Fibroblast of upper back skin (primary cell): ENCODE data around the gene SPEM3.

Source experiments
- DNase-seq: peaks from one replicate; pipeline ENCODE4 v3.0.0-alpha.2; 2013

The SPEM3 gene

DNA sequence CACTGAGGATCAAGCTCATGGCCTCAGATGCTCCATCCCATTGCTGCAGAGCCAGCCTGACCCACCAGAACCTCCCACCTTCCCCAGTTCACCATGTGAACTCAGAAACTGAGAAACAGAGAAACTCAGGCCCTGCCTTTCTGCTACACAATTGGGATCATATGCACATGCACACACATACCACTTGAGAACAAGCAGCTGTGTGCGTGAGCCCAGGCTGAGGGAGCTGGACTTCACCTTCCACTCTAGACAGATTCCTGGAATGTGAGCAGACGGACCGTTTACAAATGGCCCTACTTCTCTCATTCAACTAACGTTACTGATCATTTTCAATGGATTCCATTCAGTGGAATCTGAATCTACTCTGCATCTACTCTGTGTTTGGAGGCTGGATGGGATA lies 5.0 kb upstream of the SPEM3 start:
- DNase-seq: no peak

DNA sequence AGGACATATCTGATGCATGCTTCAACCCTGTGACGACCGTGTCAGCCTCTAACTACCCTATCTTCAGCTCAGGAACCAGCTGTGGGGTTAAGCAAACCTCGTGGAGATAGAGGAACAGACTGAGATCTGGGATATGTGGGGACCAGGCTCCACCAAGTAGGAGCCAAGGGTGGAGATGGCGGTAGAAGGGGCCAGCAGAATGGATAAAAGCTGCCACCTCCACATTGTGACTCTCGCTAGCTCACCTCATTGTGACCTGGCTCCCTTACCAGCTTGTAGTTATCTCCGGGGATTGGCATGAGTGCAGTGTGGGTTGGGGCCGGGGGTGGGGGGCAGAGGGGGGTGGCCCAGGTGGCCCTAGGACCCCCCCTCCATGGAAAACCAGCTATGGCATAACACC lies 3.3 kb upstream of the SPEM3 start, which contains the start of gene SPEM2:
Gene SPEM2, plus strand, starts transcription at position 301 of the 400 bp plus-strand sequence. Its CDS starts 73 bp downstream, at position 374.
- DNase-seq: no peak

DNA sequence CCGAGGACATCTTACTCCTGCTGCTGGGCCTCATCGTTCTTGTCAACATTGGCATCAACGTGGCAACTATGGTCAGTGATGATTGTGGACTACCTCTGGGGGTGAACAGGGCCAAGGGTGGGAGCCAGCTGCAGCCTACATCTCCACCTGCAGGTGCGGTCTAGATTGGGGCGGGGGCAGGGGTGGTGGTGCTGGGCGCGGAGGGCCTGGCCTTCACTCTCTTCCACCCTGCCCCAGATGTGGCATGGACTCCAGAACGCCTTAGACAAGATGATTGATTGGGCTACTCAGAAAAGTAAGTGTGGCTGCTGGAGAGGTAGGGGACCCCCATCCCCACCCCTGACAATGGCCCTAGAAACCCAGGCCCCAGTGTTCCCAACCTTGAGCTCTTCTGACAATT lies 2.9 kb upstream of the SPEM3 start:
- DNase-seq: no peak

- DNase-seq: no peak
These were observed 2.3 kb upstream of the SPEM3 start for GRCh38 chr17:7426203-7426863.

- no peak for DNase-seq
These were observed 1.7 kb upstream of the SPEM3 start for GRCh38 chr17:7426896-7427489.

- no peak for DNase-seq
These were observed 1.1 kb upstream of the SPEM3 start for GRCh38 chr17:7427549-7427948.

DNA sequence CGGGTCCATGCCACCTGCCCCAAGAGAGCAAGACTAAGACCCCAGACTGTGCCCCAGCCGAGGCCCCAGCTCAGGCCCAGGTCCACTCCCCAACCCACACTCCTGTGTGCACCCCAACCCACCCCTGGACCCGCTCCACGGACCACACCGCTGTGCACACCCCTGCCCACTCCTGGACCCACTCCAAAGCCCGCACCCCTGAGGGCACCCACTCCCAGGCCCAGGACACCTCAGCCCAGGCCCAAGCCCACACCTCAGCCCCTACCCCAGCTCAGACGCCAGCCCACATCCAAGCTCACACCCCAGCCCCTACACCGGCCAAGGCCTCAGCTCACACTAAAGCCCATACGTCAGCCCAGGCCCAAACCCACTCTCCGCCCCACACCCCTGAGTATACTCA lies 1.1 kb downstream of the SPEM3 start:
- no peak for DNase-seq

GRCh38 chr17:7431231-7431630 lies 2.6 kb downstream of the SPEM3 start:
- peak; percentile 28 for DNase-seq

- no peak for DNase-seq
These were observed 3.6 kb downstream of the SPEM3 start for GRCh38 chr17:7432296-7432695.

GRCh38 chr17:7435676-7436555 lies 7.3 kb downstream of the SPEM3 start:
- no peak for DNase-seq

- DNase-seq: peak; percentile 62
These were observed 8.1 kb downstream of the SPEM3 start for GRCh38 chr17:7436556-7437368.

GRCh38 chr17:7437369-7437863 lies 8.8 kb downstream of the SPEM3 start:
- DNase-seq: no peak

DNA sequence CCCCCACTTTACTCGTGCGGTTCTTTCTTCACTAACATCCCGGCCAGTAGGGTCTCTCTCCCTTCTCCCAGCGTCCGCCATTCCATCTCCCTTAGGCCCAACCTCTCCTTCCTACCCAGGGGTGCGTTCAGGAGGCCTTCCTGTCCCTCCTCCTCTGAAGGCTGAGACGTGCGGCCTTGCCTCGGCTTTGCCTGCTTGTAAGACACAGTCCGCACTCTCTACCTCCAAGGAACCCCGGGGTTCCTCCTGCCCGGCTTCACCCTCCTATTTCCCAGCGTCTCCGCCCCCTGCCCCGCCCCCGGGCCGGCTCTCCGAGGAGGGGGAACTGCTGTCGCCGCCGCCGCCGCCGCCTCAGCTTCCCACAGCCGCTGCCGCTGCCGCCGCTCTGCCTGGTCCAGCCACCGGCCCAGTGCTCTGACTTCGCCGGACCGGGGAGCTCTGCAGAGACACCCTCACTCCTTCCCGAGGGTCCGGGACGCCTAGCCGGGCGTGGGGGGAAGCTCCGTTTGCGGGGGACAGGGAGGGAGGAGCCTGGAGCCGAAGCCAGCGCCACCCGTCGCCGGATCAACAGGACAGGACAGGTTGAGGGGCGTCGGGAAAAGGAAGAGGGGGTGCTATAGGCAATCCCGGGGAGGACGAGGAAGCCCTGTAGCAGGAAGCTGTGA lies 9.4 kb downstream of the SPEM3 start:
- no peak for DNase-seq

- DNase-seq: no peak
These were observed 10.2 kb downstream of the SPEM3 start for GRCh38 chr17:7438656-7439460.

DNA sequence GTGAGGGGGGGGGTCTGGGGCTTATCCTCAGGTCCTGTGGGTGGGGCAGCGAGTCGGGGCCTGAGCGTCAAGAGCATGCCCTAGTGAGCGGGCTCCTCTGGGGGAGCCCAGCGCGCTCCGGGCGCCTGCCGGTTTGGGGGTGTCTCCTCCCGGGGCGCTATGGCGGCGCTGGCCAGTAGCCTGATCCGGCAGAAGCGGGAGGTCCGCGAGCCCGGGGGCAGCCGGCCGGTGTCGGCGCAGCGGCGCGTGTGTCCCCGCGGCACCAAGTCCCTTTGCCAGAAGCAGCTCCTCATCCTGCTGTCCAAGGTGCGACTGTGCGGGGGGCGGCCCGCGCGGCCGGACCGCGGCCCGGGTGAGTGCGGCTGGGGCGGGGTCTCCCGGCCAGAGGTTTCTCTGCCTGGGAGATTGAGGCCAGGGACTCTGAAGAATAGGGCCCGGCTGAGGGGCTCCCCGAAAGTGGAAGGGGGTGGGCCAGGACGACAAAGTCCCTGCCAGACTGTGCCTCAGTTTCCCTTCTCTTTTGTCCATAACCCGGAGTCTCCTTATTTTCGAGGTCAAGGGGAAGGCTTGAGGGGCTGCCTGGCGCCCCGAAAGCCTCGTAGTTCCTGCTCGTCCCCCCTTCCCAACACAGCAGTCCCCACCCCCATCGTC lies 10.9 kb downstream of the SPEM3 start, which contains the start of gene FGF11:
Gene FGF11, plus strand, starts transcription at position 51 of the 651 bp plus-strand sequence. Its CDS starts 109 bp downstream, at position 160.
- DNase-seq: no peak

DNA sequence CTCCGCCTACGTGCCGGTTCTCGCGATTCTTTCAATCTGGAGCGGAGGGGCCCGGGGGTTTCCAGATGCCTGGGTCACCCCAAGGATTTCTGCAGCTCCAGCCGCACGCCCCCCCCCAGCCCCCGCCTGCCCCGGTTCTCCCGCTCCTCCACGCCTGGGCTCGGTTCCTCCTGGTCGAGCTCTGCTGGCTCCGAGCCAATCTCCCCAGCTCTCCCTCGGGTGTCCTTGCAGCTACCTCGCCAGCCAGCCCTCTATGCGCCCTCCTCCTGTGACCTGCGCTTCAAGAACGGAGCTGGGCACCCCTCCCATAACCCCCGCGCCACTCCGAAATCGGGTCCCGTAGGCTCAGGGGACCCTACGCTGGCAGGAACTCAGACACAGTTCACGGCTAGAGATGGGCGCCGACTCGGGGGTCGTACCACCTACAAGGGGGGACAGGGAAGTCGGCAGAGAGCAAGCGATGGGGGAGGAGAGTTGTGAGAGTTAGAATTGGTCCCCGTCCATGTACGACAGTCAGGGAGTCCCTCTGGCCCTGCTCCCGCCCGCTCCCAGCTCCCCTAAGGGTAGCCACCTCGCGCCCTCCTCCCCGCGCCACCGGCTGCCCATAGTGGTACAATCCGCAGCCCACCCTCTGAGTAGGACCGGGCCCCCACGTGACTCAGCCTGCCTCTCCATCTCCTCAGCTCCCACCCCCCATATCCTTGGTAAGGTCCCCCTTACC lies 11.6 kb downstream of the SPEM3 start:
- peak; percentile 47 for DNase-seq

- peak; percentile 74 for DNase-seq
These were observed 12.2 kb downstream of the SPEM3 start for GRCh38 chr17:7440834-7441195.

DNA sequence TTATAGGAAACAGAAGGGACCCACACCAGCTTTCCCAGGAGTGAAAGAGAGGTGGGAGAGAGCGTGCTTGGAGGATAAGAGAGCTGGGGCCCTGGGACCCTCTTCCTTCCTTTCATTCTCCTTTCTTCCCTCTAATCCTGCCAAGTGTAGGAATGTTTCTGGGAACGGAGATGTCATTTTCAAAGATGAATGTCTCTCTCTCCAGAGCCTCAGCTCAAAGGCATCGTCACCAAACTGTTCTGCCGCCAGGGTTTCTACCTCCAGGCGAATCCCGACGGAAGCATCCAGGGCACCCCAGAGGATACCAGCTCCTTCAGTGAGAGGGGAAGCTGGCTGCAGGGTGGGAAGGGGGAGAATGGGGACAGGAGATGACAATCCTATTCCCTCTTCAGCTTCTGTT lies 12.6 kb downstream of the SPEM3 start:
- DNase-seq: peak; percentile 48

DNA sequence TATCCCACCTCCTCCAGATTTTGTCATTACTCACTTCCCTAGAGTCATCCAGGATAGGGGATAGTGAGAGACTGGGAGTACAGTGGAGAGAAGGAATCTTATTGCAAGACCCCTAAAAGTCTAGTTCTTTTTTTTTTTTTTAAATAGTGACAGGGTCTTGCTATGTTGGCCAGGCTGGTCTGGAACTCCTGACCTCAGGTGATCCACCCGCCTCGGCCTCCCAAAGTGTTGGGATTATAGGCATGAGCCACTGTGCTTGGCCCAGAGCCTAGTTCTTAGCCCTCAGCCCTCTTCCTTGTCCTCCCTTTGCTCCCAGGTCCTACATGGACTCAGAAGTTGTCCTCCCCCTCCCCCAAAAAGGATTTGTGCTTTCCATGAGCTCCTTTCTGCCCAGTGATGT lies 13.5 kb downstream of the SPEM3 start:
- no peak for DNase-seq
